GM21723 (cell line): ENCODE results near the gene SNRNP27.

Source experiments
- ATAC-seq: cut with Tn5 transposase; IDR thresholded peaks from one replicate; pipeline ENCODE4 v1.9.1; 2021; ENCODE audit warnings: mild to moderate bottlenecking, moderate library complexity; ENCODE audit not compliant: unreplicated experiment

SNRNP27 gene

GRCh38 chr2:69914950-69915945 is 21.5 kb downstream of the SNRNP27 start, which contains the start of gene MXD1:
TSS of gene MXD1 (plus strand) at chr2:69915109. CDS start at chr2:69915331, 222 bp downstream.
- no peak for ATAC-seq

DNA sequence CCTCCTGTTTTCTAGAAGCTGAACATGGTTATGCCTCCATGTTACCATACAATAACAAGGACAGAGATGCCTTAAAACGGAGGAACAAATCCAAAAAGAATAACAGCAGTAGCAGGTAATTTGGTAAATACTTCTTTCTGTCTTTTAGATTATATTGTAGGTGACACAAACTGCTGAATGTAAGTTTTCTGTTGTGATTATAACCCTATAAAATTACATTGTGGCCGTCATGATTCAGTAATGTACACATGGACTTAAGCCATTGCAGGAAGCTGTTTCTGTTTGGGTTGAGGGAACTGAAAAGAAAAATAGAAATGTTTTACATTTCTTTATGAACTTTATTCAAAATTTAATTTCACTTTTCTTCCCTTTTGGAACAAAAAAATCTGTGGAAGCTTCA is 22.4 kb downstream of the SNRNP27 start:
- no peak for ATAC-seq

DNA sequence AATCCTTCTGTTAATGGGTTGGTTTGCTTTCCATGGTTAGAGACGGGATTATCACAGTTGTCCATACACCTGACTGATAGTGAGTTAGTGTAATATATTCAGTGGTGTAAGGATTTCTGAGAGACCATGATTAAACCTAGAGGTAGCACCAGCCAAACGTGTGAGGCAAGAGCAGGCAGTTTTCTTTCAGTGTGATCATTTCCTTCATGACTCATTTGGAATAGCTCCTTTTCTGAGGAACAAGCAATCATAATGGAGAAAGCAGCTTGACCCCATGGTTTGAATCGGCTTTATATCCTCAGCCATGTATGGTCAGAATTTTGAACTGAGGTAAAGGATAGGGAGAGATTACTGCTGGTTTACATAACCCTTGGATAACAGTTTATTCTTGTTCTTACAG is 24.1 kb downstream of the SNRNP27 start:
- no peak for ATAC-seq

- ATAC-seq: no peak
Observed at GRCh38 chr2:69918401-69918800, 24.6 kb downstream of the SNRNP27 start.

GRCh38 chr2:69923116-69923515 is 29.4 kb downstream of the SNRNP27 start:
- no peak for ATAC-seq

- ATAC-seq: no peak
Observed at GRCh38 chr2:69926849-69927515, 33.2 kb downstream of the SNRNP27 start.

GRCh38 chr2:69931832-69932595 is 38.3 kb downstream of the SNRNP27 start:
- no peak for ATAC-seq

DNA sequence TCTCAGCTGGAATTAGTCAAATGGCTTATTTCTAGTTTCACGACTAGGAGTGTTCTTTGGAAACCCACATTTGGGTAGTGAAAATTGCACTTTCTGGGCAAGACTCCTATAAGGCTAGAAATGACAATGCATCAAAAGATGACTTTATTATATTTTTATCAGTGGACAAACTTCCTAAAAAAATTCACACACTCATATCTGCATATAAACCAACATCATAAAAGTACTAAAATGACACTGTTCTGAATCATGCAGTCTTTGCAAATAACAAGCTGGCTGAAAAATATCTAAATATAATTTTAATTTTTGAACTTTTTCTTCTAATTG is 38.8 kb downstream of the SNRNP27 start:
- no peak for ATAC-seq

- ATAC-seq: no peak
Observed at GRCh38 chr2:69933254-69933828, 39.6 kb downstream of the SNRNP27 start.

DNA sequence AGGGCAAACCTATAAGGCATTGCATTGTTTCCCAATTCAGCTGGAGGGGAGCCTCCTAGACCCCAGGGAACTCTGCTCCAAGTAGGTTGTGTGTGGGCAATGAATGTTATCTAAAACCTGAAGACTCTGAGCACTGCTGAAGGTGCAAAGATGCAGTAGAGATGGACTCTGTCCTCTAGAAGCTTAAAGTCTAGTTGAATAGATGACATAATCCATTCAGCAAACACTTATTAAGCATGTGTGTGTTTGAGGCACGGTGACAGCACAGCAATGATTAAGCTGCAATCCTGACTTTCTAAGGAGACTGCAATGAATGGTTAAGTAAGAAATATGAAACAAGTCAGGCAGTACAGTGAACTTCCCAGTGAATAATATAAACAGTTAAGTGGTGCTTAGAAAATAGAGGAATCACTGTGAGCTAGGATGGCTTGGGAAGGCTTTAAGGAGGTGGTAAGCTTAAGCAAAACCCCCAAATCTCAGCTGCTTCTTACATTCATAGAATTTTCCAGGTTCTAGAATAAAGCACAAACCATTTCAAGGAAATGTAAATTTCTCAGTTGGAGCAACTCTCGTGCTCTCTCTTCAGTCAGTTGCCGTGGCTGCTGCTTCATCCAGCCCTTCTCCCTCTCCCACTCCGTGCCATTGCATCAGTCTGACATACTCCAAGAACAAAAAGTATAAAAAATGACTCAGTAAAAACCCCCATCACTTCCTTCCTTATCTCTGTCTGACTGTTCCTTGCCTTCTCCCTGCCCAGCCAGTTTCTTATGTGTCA is 40.3 kb downstream of the SNRNP27 start:
- ATAC-seq: no peak

GRCh38 chr2:69934614-69934908 is 40.8 kb downstream of the SNRNP27 start:
- no peak for ATAC-seq

DNA sequence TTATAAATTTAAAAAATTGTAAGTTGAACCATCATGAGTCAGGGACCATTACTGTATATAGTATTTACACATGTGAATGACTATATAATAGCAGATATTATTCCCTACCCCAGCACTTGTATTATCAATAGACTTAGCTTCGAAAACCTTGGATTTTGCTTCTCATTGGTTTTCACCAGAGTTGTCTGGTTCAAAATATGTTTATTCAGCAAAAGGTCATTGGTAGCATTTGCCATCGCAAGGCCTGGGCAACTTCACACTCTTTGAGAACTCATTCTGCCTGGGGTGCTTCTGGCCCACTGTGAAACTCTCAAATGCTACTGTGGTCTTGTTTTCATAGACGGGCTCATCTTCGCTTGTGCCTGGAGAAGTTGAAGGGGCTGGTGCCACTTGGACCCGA is 41.3 kb downstream of the SNRNP27 start:
- ATAC-seq: no peak

DNA sequence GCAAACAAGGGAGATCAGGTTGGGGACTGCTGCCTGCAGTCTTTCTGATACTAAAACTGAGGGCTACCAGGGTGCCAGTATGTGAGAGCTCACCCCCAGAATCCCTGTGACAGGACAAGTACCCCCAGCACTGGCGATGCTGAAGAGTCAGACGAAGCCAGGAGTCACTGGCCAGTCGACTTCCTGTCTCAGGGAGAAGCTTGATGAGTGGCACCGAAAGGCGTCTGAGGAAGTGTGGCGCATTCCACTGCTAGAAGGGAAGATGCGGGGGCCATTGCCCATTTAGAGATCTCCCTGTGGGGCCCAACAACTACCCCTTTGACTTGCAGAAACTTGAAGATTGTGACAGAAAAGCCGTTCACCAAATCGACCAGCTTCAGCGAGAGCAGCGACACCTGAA is 43.1 kb downstream of the SNRNP27 start:
- ATAC-seq: no peak

GRCh38 chr2:69937968-69938367 is 44.2 kb downstream of the SNRNP27 start:
- no peak for ATAC-seq

- no peak for ATAC-seq
Observed at GRCh38 chr2:69939722-69940121, 46.0 kb downstream of the SNRNP27 start.

- ATAC-seq: no peak
Observed at GRCh38 chr2:69940691-69941090, 46.9 kb downstream of the SNRNP27 start.

DNA sequence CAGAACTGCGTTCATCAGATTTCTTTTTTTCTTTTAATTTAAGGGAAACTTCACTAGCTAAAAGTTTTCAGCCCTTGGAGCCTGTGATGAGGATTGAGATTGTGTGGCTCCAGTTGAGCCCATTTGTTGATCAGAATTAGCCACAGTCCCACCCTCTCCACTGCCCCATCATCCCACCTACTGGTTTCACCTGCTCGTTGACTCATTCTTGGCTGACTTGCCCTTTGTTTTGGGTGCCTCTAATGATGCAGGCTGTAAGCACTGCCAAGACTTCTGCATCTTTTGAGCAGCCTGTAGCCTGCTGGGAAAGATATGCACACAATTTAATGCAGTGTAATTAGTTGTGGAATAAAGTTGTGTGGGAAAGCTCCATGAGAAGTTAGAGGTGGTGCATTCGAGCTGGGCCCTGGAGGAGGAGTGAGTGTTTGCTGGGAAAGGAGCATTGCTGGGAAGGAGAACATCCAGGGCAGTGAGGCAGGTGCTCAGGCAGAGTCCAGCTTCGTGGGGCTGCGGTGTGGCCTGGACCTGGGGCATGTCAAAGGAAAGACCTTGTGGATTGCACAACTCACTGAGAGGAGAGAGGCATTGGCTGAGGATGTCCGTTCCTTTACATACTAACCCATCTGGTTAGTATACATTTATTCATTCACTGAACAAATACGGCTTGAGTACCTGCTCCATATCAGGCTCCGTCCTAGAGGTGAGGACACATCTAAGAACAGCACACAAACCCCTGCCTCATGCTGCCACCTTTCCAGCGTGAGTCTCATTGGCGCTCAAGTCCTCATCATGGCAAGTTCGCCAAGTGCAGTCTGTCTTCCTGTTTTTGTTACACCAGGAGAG is 49.5 kb downstream of the SNRNP27 start:
- ATAC-seq: no peak

DNA sequence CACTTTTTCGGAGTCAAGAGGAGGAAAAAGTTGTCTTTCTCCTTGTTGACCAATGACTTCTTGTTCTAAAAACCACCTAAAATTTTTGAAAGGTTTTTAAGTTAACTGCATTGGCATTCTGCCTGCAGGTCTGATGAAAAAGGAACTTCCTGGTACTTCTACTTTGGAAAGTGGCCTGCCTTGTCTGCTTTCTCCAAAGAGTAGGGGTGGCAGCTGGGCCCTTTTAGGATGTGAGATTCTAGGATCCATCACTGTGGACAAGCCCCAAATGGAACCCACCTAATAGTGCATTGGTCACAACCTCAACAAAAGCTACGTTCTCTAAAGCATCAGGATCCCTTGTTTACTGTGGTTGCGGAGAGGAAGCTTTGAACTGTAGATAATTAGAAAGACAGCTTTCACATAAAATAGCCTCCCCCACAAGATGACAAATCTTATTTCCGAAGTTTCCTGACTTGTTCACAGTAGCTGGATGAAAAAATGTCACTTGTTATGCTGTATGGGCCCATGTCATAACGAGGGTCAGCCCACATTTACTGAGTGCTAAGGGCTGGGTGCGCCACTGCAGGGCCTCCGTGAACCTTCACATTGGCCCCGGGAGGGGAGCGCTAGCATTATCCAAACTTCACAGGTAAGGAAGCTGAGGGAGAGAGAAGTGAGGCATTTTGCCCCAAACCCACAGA is 50.2 kb downstream of the SNRNP27 start:
- ATAC-seq: no peak

DNA sequence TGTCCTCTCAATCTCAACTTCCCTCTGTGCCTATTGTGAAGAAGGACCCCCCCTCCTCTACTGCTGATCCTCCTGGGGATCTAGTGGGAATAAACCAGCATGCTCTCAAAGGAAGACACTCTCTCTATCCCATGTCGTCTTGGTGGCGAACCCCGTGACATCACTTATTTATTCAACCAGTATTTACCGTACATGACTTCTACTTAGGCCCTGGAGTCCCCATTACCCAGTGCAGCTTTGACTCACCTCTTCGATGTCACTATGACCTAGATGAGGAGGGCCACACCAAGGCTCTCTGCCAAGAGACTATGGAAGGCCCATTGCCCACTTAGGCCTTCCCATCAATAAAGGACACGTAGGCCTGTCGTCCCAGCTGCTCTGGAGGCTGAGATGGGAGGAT is 51.0 kb downstream of the SNRNP27 start:
- ATAC-seq: no peak
